Neural cell (in vitro differentiated cells): ENCODE results near the gene LAGE3.

Source experiments
- CTCF ChIP-seq: fragments of 450-650 bp; IDR thresholded peaks from 2 replicates; pipeline ENCODE4 v1.5.1; 2014; ENCODE audit warnings: antibody characterized with exemption, mild to moderate bottlenecking, moderate library complexity; ENCODE audit not compliant: poor library complexity, severe bottlenecking
- EP300 ChIP-seq: fragments of 450-650 bp; conservative IDR thresholded peaks from 2 replicates; pipeline ENCODE4 v1.6.1; 2014; ENCODE audit warnings: antibody characterized with exemption, mild to moderate bottlenecking, moderate library complexity; ENCODE audit not compliant: poor library complexity, severe bottlenecking
- EZH2 ChIP-seq: fragments of 200-600, 300-800 bp; shearing (Covaris generic), sonication (generic); IDR thresholded peaks from 2 replicates; pipeline ENCODE4 v1.6.1; 2014; ENCODE audit warnings: antibody characterized with exemption, low read length, borderline replicate concordance, mild to moderate bottlenecking; ENCODE audit not compliant: insufficient read depth, poor library complexity, severe bottlenecking
- MXI1 ChIP-seq: fragments of 450-650 bp; conservative IDR thresholded peaks from 2 replicates; pipeline ENCODE4 v1.6.1; 2014; ENCODE audit warnings: antibody characterized with exemption, mild to moderate bottlenecking; ENCODE audit not compliant: poor library complexity, severe bottlenecking
- POLR2AphosphoS5 ChIP-seq: IDR thresholded peaks from 2 replicates; pipeline ENCODE4 v1.6.1; 2012
- RAD21 ChIP-seq: fragments of 450-650 bp; conservative IDR thresholded peaks from 2 replicates; pipeline ENCODE4 v1.6.1; 2014; ENCODE audit warnings: antibody characterized with exemption, mild to moderate bottlenecking, moderate library complexity
- REST ChIP-seq: IDR thresholded peaks from 2 replicates; pipeline ENCODE4 v1.6.1; 2012; ENCODE audit warnings: borderline replicate concordance
- SMC3 ChIP-seq: fragments of 450-650 bp; conservative IDR thresholded peaks from 2 replicates; pipeline ENCODE4 v1.6.1; 2014; ENCODE audit warnings: antibody characterized with exemption, mild to moderate bottlenecking, moderate library complexity; ENCODE audit not compliant: poor library complexity
- TAF1 ChIP-seq: IDR thresholded peaks from 2 replicates; pipeline ENCODE4 v1.6.1; 2012; ENCODE audit warnings: low read depth

GRCh38 chrX:154467556-154467955, 11.5 kb downstream of the LAGE3 start:
- TF ChIP-seq MXI1 = no peak
- TF ChIP-seq CTCF = no peak
- TF ChIP-seq EZH2 = no peak
- no peak for TF ChIP-seq RAD21
- TF ChIP-seq TAF1 = no peak
- no peak for TF ChIP-seq REST
- no peak for TF ChIP-seq POLR2AphosphoS5
- TF ChIP-seq EP300 = no peak
- TF ChIP-seq SMC3 = no peak
